K562 (cell line): ENCODE measurements around the gene RPP14. TPM values are rescaled to one million over a fixed set of nuclear protein-coding genes. Genes with fewer than 3 reads are reported as not detected.

Experiments
- C11orf30 ChIP-seq: fragments of 450-650 bp; IDR thresholded peaks from 2 replicates; pipeline ENCODE4 v1.6.1; 2016; ENCODE audit warnings: low read depth, mild to moderate bottlenecking
- CBX3 ChIP-seq, 2 experiments: IDR thresholded peaks; 1 replicate in 1 of 2; 2 replicates in 1 of 2; pipeline ENCODE4 v1.6.1; 2012; ENCODE audit warnings: inconsistent platforms in 2 of 2, low read length in 2 of 2, borderline replicate concordance in 1 of 2, control low read depth in 1 of 2
- EP300 ChIP-seq: IDR thresholded peaks from 2 replicates; pipeline ENCODE4 v1.6.1; 2012; ENCODE audit warnings: low read length, improper control_type of control experiment
- FOS ChIP-seq: IDR thresholded peaks from 3 replicates; pipeline ENCODE4 v1.6.1; 2011; ENCODE audit not compliant: insufficient read length; ENCODE audit errors: extremely low read depth
- FOSL1 ChIP-seq: fragments of 200-800 bp; sonication (Bioruptor generic); conservative IDR thresholded peaks from 2 replicates; pipeline ENCODE4 v1.6.1; 2016; ENCODE audit warnings: missing genetic modification characterization, missing compliant biosample characterization
- MYBL2 ChIP-seq, 2 experiments: fragments of 450-650 bp in 1 of 2; sonication (generic) in 1 of 2; formaldehyde crosslinking in 1 of 2; IDR thresholded peaks; 2 replicates each; pipeline versions ENCODE4 v1.6.1 to v1.8.1; 2017 to 2022; ENCODE audit warnings: borderline replicate concordance in 1 of 2, inconsistent platforms in 1 of 2, low read depth in 1 of 2, mild to moderate bottlenecking in 1 of 2, missing genetic modification reagents in 1 of 2, moderate library complexity in 1 of 2
- POLR2AphosphoS5 ChIP-seq: IDR thresholded peaks from 2 replicates; pipeline ENCODE4 v1.6.1; 2011; ENCODE audit warnings: mild to moderate bottlenecking, low read depth, low read length, moderate library complexity; ENCODE audit not compliant: control insufficient read depth, insufficient read depth
- POLR3G ChIP-seq: IDR thresholded peaks from 2 replicates; pipeline ENCODE4 v1.6.1; 2011; ENCODE audit not compliant: insufficient read length, insufficient replicate concordance; ENCODE audit errors: extremely low read depth
- RBM17 ChIP-seq: fragments of 200-400 bp; formaldehyde crosslinking; IDR thresholded peaks from 2 replicates; pipeline ENCODE4 v1.6.1; 2017; ENCODE audit warnings: low read depth, mild to moderate bottlenecking, low read length, borderline replicate concordance
- RFX5 ChIP-seq: IDR thresholded peaks from 2 replicates; pipeline ENCODE4 v1.6.1; 2011; ENCODE audit warnings: low read depth, mild to moderate bottlenecking, improper control_type of control experiment, low read length
- polyA plus RNA-seq, 8 experiments: library from polyadenylated mRNA; depleted of rRNA in 4 of 8; stranded (reverse) in 5 of 8; unstranded in 3 of 8; fragments of >200 nt; fragmentation: Nextera tagmentation in 2 of 8; fragmentation: Illumina TruSeq in 1 of 8; extraction: Ambion mirVana in 2 of 8; extraction: Trizol in 1 of 8; gene quantifications; 2 replicates each; pipeline versions ENCODE4 v1.2.1 to v1.2.3, GENCODE V29; 2011 to 2014; ENCODE audit warnings: inconsistent platforms in 1 of 8, missing spikeins in 1 of 8
- total RNA-seq, 7 experiments: library from RNA; depleted of rRNA in 6 of 7; stranded (reverse); fragments of >200 nt in 6 of 7; fragmentation: Illumina TruSeq in 2 of 7; extraction: Trizol in 2 of 7; gene quantifications; 2 replicates each; pipeline versions ENCODE4 v1.2.1 to v1.2.3, GENCODE V29; 2011 to 2021; ENCODE audit warnings: low replicate concordance in 1 of 7
- TF ChIP-seq, protein P1 (sequence below): fragments of 450-650 bp; IDR thresholded peaks from 2 replicates; pipeline ENCODE4 v1.6.1; 2016; ENCODE audit warnings: antibody characterized with exemption
- TF ChIP-seq, protein P2 (sequence below): sonication (generic); formaldehyde crosslinking; IDR thresholded peaks from 2 replicates; pipeline ENCODE4 v1.8.1; 2023; ENCODE audit warnings: mild to moderate bottlenecking, missing genetic modification reagents
- TF ChIP-seq, protein P3 (sequence below): fragments of 450-650 bp; IDR thresholded peaks from 2 replicates; pipeline ENCODE4 v1.6.1; 2017; ENCODE audit warnings: antibody characterized with exemption
- TF ChIP-seq, protein P4 (sequence below): fragments of 450-650 bp; IDR thresholded peaks from 2 replicates; pipeline ENCODE4 v1.6.1; 2017; ENCODE audit warnings: antibody characterized with exemption, mild to moderate bottlenecking
- TF ChIP-seq, protein P5 (sequence below): fragments of 450-650 bp; conservative IDR thresholded peaks from 2 replicates; pipeline ENCODE4 v1.6.1; 2016; ENCODE audit warnings: missing genetic modification characterization, low read depth, mild to moderate bottlenecking, control low read depth, missing compliant biosample characterization

Gene RPP14
- total and polyA plus RNA-seq, 9 of the 15 experiments (the other 6 are each of a cell fraction or from before 2014, with no cell fraction given) = 13.5 to 20.8 (median 15.4) TPM

DNA sequence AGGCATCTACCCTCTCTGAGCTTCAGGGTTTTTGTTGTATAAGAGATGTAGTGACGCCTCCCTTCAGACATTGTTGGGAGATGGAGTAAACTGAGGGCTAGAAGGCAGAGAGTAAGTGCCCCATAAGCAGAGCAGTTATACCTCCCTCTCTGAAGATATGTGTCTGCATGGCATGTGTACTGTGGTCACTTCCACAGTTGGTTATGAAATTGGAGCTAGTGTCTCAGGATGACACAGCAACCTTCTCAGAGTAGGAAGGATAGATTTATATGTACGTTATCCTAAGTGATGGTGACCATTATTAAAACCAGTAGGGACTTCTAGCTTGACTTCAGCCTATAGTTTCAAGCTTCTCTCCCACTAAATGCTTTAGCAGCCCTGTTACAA lies 44.6 kb downstream of the RPP14 start (continued):
- no peak for TF ChIP-seq POLR2AphosphoS5
- TF ChIP-seq MYBL2 (IDR thresholded peaks at IDR 0.05; ENCODE audit: low read depth) = no peak
- TF ChIP-seq MYBL2 (CRISPR knock-in tag; IDR thresholded peaks at IDR 0.05; ENCODE audit: borderline replicate concordance) = no peak
- TF ChIP-seq RFX5 = no peak
- TF ChIP-seq, protein P1, sequence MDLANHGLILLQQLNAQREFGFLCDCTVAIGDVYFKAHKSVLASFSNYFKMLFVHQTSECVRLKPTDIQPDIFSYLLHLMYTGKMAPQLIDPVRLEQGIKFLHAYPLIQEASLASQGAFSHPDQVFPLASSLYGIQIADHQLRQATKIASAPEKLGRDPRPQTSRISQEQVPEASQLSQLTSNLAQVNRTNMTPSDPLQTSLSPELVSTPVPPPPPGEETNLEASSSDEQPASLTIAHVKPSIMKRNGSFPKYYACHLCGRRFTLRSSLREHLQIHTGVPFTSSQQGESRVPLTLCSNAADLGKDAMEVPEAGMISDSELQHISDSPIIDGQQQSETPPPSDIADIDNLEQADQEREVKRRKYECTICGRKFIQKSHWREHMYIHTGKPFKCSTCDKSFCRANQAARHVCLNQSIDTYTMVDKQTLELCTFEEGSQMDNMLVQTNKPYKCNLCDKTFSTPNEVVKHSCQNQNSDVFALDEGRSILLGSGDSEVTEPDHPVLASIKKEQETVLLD = no peak
- no peak for TF ChIP-seq POLR3G
- TF ChIP-seq EP300 = 0 out of 2 replicates have a peak, but pooled peaks have one; percentile 26
- no peak for TF ChIP-seq FOSL1 (tag)
- peak; percentile 81 for TF ChIP-seq C11orf30
- TF ChIP-seq, protein P2, sequence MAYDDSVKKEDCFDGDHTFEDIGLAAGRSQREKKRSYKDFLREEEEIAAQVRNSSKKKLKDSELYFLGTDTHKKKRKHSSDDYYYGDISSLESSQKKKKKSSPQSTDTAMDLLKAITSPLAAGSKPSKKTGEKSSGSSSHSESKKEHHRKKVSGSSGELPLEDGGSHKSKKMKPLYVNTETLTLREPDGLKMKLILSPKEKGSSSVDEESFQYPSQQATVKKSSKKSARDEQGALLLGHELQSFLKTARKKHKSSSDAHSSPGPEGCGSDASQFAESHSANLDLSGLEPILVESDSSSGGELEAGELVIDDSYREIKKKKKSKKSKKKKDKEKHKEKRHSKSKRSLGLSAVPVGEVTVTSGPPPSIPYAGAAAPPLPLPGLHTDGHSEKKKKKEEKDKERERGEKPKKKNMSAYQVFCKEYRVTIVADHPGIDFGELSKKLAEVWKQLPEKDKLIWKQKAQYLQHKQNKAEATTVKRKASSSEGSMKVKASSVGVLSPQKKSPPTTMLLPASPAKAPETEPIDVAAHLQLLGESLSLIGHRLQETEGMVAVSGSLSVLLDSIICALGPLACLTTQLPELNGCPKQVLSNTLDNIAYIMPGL = no peak
- no peak for TF ChIP-seq RBM17
- no peak for TF ChIP-seq FOS
- TF ChIP-seq, protein P3, sequence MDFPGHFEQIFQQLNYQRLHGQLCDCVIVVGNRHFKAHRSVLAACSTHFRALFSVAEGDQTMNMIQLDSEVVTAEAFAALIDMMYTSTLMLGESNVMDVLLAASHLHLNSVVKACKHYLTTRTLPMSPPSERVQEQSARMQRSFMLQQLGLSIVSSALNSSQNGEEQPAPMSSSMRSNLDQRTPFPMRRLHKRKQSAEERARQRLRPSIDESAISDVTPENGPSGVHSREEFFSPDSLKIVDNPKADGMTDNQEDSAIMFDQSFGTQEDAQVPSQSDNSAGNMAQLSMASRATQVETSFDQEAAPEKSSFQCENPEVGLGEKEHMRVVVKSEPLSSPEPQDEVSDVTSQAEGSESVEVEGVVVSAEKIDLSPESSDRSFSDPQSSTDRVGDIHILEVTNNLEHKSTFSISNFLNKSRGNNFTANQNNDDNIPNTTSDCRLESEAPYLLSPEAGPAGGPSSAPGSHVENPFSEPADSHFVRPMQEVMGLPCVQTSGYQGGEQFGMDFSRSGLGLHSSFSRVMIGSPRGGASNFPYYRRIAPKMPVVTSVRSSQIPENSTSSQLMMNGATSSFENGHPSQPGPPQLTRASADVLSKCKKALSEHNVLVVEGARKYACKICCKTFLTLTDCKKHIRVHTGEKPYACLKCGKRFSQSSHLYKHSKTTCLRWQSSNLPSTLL = no peak
- TF ChIP-seq, protein P4, sequence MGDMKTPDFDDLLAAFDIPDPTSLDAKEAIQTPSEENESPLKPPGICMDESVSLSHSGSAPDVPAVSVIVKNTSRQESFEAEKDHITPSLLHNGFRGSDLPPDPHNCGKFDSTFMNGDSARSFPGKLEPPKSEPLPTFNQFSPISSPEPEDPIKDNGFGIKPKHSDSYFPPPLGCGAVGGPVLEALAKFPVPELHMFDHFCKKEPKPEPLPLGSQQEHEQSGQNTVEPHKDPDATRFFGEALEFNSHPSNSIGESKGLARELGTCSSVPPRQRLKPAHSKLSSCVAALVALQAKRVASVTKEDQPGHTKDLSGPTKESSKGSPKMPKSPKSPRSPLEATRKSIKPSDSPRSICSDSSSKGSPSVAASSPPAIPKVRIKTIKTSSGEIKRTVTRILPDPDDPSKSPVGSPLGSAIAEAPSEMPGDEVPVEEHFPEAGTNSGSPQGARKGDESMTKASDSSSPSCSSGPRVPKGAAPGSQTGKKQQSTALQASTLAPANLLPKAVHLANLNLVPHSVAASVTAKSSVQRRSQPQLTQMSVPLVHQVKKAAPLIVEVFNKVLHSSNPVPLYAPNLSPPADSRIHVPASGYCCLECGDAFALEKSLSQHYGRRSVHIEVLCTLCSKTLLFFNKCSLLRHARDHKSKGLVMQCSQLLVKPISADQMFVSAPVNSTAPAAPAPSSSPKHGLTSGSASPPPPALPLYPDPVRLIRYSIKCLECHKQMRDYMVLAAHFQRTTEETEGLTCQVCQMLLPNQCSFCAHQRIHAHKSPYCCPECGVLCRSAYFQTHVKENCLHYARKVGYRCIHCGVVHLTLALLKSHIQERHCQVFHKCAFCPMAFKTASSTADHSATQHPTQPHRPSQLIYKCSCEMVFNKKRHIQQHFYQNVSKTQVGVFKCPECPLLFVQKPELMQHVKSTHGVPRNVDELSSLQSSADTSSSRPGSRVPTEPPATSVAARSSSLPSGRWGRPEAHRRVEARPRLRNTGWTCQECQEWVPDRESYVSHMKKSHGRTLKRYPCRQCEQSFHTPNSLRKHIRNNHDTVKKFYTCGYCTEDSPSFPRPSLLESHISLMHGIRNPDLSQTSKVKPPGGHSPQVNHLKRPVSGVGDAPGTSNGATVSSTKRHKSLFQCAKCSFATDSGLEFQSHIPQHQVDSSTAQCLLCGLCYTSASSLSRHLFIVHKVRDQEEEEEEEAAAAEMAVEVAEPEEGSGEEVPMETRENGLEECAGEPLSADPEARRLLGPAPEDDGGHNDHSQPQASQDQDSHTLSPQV = peak; percentile 32; the same call in 1 of the 2 replicates
- TF ChIP-seq CBX3 (IDR thresholded peaks at IDR 0.05; ENCODE audit: borderline replicate concordance in 1 of 2, low read length in 2 of 2) = no peak
- TF ChIP-seq, protein P5, sequence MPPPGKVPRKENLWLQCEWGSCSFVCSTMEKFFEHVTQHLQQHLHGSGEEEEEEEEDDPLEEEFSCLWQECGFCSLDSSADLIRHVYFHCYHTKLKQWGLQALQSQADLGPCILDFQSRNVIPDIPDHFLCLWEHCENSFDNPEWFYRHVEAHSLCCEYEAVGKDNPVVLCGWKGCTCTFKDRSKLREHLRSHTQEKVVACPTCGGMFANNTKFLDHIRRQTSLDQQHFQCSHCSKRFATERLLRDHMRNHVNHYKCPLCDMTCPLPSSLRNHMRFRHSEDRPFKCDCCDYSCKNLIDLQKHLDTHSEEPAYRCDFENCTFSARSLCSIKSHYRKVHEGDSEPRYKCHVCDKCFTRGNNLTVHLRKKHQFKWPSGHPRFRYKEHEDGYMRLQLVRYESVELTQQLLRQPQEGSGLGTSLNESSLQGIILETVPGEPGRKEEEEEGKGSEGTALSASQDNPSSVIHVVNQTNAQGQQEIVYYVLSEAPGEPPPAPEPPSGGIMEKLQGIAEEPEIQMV (tag) = no peak
